K562 (cell line): ENCODE results near the gene CDK14.

ENCODE experiments used
- CTCF ChIP-seq, 3 experiments: IDR thresholded peaks in 2 of 3; conservative IDR thresholded peaks in 1 of 3; 2 replicates each; pipeline ENCODE4 v1.5.1; 2011 to 2012; ENCODE audit warnings: low read length in 3 of 3, mild to moderate bottlenecking in 3 of 3, control low read depth in 2 of 3, improper control_type of control experiment in 1 of 3, inconsistent platforms in 1 of 3, low read depth in 1 of 3, mixed read lengths in 1 of 3, moderate library complexity in 1 of 3; ENCODE audit not compliant: insufficient read depth in 2 of 3
- MXI1 ChIP-seq: IDR thresholded peaks from 2 replicates; pipeline ENCODE4 v1.6.1; 2011; ENCODE audit warnings: low read depth, mild to moderate bottlenecking, improper control_type of control experiment, low read length
- SREBF2 ChIP-seq: sonication (generic); formaldehyde crosslinking; IDR thresholded peaks from 2 replicates; pipeline ENCODE4 v1.4.0; 2020; ENCODE audit warnings: mild to moderate bottlenecking, missing genetic modification reagents

GRCh38 chr7:90661290-90662151 is 65.4 kb downstream of the CDK14 start:
- TF ChIP-seq MXI1 (no peak), SREBF2 (CRISPR knock-in tag) (no peak), CTCF (IDR thresholded peaks at IDR 0.05 in 2 of 3, conservative IDR thresholded peaks at IDR 0.05 in 1 of 3; ENCODE audit: insufficient read depth in 2 of 3, low read depth in 1 of 3, low read length in 3 of 3) (no peak)
